NCI-H128 (cell line): ENCODE measurements around the gene WNT5B.

Source experiments
- DNase-seq: peaks from one replicate; lab custom pipeline; 2025; ENCODE audit not compliant: unreplicated experiment; lab: John Stamatoyannopoulos, UW

WNT5B gene

DNA sequence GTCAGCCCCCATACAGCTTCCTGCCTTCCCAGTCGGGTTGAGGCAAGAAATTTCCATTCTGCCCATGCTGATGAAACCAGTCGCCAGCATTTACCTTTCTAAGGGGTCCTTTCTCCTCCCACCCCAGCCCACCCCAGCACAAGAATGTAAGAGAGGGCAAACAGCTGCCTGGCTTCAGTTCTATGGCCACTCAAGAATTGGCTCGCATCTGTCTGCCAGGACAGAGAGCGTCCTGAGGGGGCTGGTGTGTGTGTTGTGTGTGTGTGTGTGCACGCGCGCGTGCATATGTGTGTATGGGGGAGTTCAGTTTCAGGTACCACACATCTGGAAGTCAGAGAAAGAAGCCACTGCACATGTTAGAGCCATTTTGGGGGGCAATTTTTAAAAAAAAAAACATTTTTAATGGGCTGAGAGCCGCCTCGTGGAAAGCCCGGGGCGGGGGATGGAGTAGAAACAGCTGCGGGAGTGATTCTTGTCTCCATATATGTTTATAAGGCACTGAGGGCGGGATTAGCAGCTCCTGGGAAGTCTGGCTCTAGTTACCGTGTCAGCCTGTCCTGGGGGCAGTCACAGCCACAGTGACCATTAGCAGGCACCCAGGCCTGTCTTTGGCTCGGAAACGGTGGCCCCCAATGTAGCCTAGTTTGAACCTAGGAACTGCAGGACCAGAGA is at the start of gene WNT5B:
Gene WNT5B, plus strand, starts transcription at position 566 of the 672 bp plus-strand sequence. CDS start 2,124 bp downstream, outside the sequence.
- DNase-seq: no peak

DNA sequence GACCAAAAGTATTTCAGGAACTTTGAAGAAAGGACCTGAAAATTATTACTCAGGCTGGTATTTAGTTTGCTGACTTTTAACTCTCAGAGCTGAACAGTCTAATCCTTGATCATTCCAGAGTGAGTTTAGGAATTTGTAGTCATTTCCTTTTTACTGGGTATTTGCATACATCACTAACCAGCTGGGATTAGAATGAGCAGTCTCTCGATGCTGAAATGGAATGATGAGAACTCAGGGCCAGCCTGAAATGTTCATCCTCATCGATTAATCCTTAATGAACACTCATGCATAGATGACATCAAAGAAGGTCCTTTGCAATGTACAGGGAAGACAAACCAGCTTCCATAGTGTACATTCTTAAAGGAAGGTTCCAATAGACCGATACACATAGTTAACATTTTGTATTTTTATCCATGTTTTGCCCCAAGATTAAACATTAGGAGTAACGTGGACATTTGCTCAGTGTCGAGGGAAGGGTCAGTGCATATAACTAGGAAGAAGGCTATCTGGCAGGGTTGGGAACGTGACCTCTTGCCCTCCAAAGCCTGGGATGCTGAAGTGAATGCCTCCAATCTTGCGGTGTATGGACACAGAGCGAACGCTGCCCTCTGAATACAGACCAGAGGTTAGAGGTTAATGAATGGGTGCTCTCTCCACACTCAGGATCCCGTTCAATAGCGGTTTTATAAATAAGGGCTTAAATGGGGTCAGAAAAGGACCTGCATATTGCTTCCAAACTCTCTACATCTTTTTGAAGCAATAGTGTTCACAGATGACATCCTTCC is 49.2 kb upstream of the WNT5B start:
- no peak for DNase-seq

DNA sequence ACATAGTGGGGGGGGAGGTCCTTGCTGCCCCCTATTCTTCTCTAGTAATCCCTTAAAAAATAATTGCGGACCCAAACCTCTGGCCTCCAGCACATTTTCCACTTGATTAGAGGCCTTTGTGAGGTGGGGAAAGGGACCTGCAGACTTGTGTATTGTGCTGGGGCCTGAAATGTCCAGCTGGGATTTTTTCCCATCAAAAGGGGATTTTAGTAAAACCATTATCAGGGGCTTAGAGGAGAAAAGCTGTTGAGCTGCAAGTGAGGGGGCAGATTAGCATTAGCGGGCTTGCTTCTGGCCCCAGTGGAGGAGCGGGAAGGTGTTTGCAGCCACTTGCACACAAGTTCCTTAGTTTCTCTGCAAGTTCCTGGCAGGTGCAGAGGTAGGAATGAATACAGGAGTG is 48.5 kb upstream of the WNT5B start:
- DNase-seq: no peak

DNA sequence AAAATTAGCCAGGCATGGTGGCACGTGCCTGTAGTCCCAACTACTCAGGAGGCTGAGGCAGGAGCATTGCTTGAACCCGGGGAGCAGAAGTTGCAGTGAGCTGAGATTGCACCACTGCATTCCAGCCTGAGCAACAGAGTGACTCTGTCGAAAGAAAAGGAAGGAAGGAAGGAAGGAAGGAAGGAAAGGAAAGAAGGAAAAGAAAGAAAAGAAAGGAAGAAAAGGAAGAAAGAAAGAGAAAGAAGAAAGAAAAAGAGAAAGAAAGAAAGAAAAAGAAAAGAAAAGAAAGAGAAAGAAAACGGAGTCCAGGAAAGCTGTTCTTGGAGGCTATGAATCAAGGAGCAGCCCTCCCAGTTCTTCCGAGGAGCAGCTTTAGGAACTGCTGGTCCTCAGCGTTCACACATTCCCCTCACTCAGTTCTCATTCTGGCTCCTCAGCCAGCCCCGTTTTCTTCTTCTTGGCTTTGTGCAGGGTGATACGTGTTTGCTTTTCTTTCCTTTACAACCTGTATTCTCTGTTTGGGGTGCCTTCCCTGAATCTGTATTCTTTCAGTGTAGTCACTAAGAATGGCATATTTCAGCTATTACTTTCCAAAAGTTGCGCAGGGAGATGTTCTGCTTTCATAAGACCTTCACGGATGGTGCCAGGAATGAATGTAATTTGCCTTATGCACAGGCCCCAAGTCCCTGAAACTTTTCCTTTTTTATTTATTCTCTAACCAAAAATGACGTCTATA is 46.9 kb upstream of the WNT5B start:
- no peak for DNase-seq

DNA sequence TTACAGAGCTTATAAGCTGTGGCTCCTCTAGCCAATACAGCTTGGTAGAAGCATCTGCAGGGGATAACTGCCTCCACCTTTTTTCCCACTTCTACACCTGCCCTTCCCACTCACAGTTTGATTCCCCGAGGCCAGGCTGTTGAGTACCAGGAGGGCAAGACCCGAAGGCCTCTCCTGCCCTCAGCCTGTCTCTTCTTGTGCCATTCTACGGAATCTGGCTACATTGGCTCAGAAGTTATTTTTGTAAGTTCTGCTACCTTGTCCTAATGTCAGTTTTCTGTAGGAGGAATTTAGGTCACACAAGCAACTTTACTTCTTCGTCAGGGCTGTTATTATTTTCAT is 46.4 kb upstream of the WNT5B start:
- DNase-seq: no peak

DNA sequence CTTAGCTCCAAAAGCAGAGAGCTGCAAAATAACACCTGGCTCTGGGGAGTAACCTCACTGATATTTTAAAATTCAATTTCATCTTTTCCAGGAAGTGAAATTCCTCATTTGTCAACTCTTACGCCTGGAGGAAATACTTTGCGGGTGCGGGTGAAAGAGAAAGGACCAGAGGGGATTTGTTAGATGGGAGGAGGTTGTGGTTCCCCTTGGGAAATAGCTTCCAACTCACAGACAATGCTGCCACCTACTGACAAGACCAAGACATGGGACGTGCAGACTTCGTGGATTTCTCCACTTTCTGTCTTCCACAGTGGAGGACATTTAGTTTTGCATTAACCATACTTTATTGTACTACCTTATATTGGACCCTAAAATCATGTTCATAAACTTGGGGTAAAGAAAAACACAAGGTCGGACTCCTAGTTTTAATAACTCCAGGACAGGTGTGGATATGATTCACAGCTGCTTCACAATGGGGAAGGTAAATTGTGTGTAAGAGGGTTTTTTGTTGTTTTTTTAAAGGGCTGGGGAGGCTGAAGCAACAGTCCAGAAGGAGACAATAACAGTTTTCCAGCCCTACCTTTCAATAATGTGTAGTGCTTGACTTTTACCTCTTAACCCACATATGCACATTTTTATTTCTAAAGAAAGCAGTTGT is 45.5 kb upstream of the WNT5B start:
- DNase-seq: peak; percentile 83

DNA sequence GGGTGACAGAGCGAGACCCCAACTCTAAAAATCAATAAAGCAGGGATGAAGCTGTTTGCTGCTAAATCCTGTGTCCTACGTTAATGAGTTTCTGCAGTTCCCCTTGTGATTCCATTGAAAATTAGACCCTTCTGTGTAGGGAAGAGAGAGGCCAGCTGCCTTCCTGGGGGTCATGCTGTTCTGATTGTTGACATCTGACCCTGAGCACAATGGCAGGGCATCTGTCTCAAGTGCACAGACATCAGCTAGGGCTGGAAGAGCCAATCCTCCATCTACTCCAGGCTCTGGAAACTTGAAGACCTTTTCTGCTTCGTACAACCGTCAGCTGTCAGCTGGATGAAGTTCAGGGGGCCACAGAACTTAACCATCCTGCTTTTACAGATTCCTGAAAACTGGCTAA is 44.7 kb upstream of the WNT5B start:
- DNase-seq: no peak

DNA sequence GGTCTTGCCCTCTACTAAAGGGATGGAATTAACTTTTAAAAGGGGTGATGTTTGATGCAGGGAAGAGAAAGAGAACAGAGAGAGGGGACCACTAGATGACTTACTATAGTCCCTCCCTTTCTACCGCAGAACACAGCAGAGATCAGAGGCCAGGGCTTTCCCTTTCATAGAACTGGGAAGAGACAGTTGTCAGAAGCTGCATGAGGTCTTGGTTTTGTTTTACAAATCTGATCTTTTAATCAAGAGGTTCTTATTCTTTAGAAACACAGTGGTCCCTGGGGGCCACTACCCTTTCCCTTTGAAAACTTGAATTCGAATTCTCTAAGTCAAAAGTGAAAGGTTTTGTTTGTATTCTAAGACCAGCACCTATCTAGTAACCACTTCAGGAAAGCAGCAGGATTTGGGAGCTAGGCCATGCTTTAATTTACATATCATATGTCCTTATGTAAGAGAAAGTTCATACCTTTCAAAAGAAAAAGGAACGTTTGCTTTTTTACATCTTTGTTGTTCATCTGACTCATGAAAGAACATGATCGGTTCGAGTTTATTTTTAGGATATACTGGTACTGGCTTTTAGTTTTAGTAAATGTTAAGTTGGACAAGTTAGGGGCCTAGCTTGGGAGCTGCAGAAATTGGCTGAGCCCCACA is 41.0 kb upstream of the WNT5B start:
- DNase-seq: no peak

DNA sequence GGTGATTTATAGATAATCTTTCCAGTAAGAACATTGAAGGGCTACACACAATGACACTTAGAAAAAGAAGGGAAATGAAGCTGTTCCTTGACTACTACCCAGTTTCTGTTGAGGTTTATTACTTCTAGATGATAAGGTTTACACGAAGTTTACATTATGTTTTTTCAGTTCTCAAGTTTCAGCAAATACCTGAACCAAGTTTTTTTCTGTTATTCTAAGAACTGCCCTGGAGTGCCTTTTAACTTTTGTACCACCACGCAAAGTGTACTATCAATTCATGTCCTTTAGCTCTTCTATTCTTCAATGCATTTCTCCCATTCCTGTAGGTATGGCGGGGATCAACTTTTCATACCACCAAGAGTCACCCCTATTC is 40.5 kb upstream of the WNT5B start:
- DNase-seq: no peak

DNA sequence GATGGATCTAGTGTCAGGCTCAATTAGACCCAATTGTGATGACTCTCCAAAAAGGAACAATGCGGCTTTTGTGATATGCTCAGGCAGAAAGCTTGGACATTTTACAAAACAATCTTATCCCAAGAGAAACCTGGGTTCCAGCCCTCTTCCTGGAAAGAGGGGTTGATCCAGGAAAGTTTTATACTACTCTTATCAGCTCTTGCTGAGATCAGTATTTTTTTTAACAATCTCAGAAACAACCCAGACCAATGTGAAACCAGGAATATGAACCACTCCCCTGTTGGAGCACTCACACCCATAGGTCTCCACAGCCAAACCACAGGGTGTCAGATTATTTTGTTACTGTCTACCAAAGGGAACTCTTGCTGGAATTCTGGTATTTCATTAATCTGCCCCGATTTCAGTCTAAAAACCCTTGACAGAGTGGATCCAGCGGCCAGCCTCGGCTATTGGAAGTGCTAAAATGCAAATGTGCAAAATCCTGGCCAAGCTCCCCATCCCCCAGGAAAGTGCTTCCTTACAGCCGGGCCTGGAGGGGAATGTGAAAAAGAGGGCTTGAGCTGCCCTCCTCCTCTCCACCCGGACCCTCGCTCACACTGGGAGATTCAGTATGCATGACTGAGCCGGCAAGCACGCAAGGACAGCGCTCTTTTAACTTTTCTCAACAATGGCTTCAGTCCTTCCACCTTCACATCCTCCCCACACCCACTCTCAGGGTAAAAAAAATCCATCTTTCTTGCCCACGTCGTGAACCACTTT is 38.6 kb upstream of the WNT5B start:
- no peak for DNase-seq

DNA sequence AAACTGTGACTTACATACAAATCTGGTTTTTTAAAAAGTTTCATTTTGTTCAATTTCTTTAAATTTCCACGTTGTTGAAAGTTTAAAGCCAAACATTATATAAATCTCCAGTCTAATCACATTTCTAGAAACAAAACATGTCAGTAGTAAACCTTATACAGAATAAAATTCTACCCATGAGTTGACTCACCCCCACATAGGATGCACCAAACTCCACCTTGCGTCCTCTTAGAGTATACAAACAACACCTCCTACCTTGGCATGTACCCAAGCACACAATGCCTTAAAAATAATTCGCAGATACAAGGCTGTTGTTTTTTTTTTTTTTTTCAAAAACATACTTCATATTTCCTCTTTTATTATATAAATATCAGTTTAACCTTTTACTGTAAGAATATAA is 38.0 kb upstream of the WNT5B start:
- DNase-seq: no peak

DNA sequence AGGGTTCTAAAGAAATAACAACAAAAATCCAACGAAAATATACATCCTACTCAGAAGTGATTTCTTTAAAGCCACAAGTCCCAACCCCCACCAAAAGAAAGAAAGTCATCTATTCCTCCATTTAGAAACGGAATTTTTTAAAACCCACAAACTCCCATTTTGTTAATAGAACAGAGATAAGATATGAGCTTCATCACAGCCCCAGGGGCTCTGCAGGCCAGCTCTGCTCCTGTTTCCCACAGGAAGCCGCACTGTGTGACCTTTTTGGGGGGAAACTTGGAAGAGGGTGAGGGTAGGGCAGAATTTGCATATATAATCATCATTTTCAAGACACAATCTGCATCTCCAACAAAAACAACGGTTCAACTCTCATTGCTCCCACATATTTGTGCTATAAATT is 37.5 kb upstream of the WNT5B start:
- DNase-seq: no peak

DNA sequence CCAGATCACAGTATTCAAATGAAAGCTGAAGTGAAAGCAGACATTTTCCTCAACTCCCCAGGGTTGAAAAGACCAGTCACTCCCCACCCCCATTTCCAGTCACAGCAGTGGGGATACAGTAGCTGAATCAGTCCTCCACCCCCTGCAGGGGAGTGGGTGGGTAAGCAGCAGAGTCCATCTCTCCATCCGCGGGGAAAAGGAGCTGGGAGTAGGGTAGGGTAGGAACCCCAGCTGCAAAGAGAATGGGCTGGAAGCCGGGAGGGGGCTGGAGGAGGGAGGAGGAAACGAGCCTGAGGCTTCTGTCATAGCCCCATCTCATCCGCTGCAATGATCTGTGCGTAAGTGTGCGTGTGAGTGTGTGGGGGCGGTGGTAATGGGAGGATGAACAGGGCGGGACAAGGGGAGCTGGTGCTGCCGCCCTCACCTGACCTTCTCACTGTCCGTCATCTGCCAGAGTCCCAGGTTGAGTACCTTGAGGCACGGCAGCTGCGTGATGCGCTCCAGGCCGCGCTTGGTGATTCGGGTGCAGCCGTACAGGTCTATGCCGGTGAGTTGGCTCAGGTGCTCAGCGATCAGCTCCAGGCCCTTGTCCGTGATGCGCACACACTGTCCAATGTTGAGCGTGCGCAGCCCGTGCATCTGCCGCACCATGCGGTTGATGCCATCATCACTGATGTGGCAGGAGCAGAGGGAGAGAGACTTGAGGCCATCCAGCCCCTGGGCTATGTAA is 36.4 kb upstream of the WNT5B start:
- peak; percentile 43 for DNase-seq

DNA sequence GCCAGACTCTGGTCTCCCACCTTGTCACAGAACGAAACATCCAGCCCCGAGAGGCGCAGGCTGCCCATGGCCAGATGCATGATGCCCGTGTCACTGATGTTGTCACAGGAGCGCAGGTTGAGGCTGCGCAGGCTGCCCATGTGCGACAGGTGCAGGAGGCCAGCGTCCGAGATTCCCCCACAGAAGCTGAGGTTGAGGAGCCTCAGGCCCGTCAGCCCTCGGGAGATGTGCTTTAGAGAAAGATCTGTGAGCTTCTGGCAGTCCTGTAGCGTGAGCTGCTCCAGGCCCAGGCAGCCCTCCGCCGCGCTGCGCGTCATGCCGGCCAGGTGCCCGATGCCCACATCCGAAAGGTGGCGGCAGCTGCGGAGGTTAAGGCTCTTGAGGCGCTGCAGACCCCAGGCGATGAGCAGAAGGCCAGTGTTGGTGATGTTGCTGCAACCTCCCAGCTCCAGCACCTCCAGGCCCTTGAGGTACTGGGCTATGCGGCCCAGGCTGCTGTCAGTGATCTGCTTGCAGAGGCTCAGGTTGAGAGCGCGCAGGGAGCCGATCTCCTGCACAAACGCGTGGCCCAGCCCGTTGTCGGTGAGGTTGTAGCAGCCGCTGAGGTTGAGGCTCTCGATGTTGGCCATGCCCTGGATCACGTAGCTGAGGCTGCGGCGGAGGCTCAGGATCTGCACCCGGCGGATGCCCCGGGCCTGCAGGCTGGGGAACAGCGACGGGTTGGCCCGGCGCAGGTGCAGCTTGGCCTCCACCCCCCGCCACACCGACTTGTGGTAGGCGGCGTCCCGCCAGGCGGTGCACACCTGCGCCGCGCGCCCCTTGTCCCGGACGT is 35.6 kb upstream of the WNT5B start:
- no peak for DNase-seq

DNA sequence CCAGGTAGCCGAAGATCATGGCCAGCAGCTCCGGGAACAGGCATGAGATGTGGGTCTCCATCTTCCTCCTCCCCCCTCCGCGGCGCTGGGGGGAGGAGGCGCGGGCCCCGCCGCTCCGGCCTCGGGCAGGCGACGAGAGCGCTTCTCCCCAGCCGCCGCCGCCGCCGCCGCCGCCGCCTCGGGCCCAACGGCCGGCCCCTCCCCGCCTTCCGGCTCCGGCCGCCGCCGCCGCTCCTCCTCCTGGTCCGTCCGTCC is 35.1 kb upstream of the WNT5B start:
- no peak for DNase-seq

DNA sequence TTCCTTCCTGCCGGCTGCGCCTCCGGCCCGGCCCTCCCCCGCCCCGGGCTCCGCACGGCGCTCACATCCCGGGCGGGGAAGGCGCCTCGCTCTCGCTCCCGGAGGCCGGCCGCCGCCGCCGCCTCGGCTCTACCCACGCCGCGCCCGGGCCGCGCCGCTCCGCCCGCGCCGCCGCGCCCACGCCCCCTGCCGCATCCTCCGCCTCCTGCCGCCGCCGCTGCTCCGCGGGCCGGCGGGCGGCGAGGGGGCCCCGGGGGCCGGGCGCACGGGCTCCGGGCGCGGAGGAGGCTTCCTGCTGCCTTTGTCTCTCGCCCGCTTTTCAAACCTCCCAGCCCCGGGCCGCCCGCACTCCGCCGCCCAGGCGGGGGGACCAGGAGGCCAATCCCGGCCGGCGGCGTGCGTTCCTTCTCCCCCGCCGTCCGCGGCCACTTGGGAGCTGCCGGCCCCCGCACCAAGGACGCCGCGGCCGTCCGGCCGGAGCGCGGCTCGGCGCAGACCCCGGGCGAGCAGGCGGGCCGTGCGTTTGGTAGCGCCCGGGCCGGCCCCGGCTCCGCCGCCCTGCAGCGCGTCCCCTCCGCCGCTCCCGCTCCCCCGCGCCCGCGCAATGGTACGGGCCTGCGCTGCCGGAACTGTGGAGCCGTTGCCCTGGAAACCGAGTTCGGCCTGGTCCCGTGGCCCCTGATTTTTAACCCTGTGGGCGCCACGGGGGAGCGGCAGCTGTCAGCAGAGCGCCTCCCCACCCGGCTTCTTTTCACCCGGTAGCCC is 34.6 kb upstream of the WNT5B start, which contains the start of gene FBXL14:
Gene FBXL14, minus strand, starts transcription at position 321 of the 765 bp plus-strand sequence. CDS start 515 bp downstream, outside the sequence.
- peak; percentile 90 for DNase-seq

DNA sequence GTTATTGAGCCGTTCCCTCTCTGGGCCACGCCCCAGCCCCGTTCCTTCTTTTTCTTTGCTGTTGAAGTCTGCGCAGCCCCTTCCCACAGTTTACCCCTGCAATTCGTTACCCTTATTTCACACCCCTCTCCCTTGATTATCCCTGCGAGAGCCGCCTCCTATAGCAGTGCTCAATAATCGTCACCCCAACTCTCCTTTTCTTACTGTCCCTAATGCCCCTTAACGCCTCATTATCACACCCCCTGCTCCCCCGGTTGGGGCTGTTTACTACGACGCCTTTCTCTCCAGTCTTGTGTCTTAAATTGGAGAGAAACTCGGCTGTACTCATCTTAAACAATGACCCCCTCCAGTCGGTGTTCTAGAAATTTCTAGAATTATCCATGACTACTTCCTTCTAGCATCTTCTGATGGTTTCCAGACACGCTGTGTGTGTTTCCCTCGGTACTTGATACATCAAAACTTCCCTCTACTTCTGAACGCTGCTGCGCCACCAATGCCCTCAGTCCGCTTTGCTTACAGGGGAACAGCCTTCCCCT is 33.9 kb upstream of the WNT5B start:
- no peak for DNase-seq
